Stimulated activated memory B cell treated with anti-CD40 and anti-IgM and Interleukin-4, amounts not matched to agents 10 μg/mL and 1 μg/mL and 100 μg/mL, for 72 hours (primary cell): ENCODE measurements around the gene CYP19A1.
"Not testable (repeated sequence)": the region's sequence is repeated elsewhere in the genome, so short reads cannot be mapped to it uniquely, and the experiment has no call there.

Source experiments
- ATAC-seq: fragments of 150-1000 bp; cut with Tn5 transposase; 2 replicates; pipeline ENCODE4 v1.10.0; 2021
- H3K27ac Mint-ChIP-seq: one replicate; pipeline ENCODE4 v1.8.0; 2022; ENCODE audit warnings: mild to moderate bottlenecking, mixed read lengths
- H3K27me3 Mint-ChIP-seq: one replicate; pipeline ENCODE4 v1.8.0; 2022; ENCODE audit warnings: mixed read lengths
- H3K36me3 Mint-ChIP-seq: one replicate; pipeline ENCODE4 v1.8.0; 2022; ENCODE audit warnings: mixed read lengths
- H3K4me1 Mint-ChIP-seq: one replicate; pipeline ENCODE4 v1.8.0; 2022; ENCODE audit warnings: mixed read lengths
- H3K4me3 Mint-ChIP-seq: one replicate; pipeline ENCODE4 v1.8.0; 2022; ENCODE audit warnings: mild to moderate bottlenecking, moderate library complexity, mixed read lengths
- H3K9me3 Mint-ChIP-seq: one replicate; pipeline ENCODE4 v1.8.0; 2022; ENCODE audit warnings: mixed read lengths

CYP19A1 gene

GRCh38 chr15:51191072-51191670 is 147.2 kb downstream of the CYP19A1 start:
- Mint-ChIP-seq H3K36me3 (no peaks in the 10 kb centered on the region), H3K27me3 (peaks cover 41% of the 10 kb centered on the region), H3K4me1 (peaks cover 16% of the 10 kb centered on the region), H3K27ac (no peak overlapping the region), H3K4me3 (no peak overlapping the region), H3K9me3 (no peaks in the 10 kb centered on the region)
- ATAC-seq = no peak

DNA sequence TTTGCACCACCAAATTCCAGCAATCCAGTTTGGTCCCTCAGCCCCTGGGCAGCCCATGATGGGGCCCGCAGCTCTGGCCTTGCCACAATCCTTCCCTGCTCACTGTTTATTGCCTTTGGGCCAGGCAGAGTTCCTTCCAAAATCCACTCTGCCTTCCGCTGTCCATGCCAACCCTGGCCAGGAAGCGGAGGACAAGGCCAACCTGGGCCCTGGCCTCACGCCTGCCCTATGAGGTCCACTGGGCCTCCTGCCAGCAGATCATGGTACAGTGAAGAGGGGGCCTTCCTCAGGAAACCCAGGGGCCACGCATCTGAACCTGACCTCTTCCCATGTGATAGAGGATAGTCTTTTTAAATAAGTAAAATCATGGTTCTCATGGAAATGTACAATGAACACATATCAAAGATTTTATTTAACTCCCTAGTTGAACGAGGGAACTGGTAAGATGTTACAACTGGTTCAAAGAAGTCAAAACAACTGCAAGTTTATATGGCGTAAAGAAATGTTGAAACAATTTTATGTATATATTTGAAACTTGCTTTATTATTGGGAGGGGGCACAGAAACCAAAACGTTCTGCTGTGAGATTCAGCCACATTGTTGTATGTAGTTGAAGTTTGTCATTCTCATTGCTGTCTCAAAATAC is 147.8 kb downstream of the CYP19A1 start:
- Mint-ChIP-seq H3K27me3 (peaks cover 41% of the 10 kb centered on the region), H3K4me3 (no peak overlapping the region), H3K27ac (no peak overlapping the region), H3K4me1 (peaks cover 16% of the 10 kb centered on the region), H3K36me3 (no peaks in the 10 kb centered on the region), H3K9me3 (no peaks in the 10 kb centered on the region)
- no peak for ATAC-seq

DNA sequence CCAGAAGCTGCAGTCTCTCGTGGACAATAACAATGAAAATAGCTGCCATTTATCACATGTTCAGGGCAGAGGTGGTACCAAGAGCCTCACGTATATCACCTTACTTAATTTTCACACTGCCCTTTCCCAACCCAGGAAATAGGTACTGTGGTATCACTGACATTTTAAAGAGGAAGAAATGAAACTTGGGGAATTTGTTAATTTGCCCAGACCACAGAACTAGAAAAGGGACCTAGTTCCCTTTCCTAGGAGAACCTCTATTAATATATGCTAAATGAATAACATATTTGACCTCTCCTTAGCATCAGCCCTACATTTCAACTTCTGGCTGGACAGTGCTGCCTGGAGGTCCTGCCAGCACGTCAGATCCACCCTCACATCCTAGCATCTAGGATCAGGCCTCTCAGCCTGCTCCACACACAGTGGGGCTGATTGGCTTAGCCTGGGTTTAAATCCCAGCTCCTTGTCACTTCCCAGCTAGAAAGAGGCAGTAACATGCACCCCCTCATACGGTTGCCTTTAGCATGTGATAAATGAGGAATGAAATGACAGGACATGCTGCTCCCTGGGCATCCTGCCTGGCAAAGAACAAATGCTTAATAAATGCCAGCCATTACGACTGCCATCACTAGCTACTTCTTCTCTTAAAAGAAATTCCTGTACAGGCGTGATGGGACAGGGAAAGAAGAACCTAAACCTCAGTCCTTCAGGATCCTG is 148.6 kb downstream of the CYP19A1 start:
- Mint-ChIP-seq H3K9me3 (no peaks in the 10 kb centered on the region), H3K4me1 (peaks cover 16% of the 10 kb centered on the region), H3K27me3 (peaks cover 45% of the 10 kb centered on the region), H3K4me3 (no peak overlapping the region), H3K27ac (no peak overlapping the region), H3K36me3 (no peaks in the 10 kb centered on the region)
- ATAC-seq = peak; percentile 48

DNA sequence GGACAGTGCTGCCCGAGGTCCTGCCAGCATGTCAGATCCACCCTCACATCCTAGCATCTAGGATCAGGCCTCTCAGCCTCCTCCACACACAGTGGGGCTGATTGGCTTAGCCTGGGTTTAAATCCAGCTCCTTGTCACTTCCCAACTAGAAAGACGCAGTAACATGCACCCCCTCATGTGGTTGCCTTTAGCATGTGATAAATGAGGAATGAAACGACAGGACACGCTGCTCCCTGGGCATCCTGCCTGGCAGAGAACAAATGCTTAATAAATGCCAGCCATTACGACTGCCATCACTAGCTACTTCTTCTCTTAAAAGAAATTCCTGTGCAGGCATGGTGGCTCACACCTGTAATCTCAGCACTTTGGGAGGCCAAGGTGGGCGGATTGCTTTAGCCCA is 149.6 kb downstream of the CYP19A1 start:
- Mint-ChIP-seq H3K27ac (peak overlapping the region; percentile 24), H3K4me1 (peaks cover 16% of the 10 kb centered on the region), H3K27me3 (peaks cover 47% of the 10 kb centered on the region)
- ATAC-seq, H3K4me3 Mint-ChIP-seq, H3K9me3 Mint-ChIP-seq, H3K36me3 Mint-ChIP-seq: not testable (repeated sequence)

DNA sequence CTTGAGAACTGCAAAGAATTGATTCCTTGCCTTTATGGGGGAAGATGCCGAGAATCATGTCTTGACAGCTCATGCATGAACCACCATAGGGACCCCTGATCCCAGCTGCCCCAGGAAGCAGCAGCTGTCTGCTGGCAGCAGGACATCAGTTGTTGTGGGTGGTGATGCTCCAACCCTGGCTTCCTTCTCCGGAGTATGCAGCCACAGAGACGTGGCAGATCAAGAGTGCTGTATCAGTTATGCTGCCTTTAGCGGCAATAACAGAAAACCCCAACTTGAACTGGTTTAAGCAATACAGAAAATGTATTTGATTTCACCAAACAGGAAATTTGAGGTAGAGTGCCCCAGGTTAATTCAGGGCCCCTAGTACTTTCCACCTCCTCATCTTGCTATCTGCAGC is 151.5 kb downstream of the CYP19A1 start:
- Mint-ChIP-seq H3K27me3 (peaks cover 40% of the 10 kb centered on the region), H3K27ac (no peak overlapping the region), H3K9me3 (no peaks in the 10 kb centered on the region), H3K4me3 (no peak overlapping the region), H3K36me3 (no peaks in the 10 kb centered on the region), H3K4me1 (peaks cover 10% of the 10 kb centered on the region)
- ATAC-seq = no peak

DNA sequence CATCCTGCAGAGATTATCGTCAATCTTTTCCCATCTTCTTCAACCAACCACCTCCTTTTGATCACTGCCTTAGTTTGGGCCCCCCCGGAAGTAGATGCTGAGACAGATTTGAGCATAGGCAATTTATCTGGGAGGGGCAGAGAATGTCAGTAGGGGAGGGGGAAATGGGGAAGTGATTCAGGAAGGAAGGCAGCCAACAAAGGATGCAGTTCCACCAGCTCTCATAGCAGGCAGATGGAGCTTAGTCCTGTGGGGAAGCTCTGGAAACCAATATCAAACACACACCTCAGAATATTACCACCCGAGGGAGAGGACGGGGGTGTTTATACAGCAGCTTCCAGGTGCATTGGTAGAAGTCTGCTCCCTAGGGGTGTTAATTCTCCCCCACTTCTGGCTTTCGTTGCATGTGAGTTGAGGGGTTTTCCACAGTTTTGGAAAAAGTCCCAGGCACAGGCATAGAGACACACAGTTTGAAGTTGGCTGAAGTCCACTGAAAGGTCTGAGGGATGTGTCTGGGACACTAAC is 152.2 kb downstream of the CYP19A1 start:
- no peak overlapping the region for H3K4me3 Mint-ChIP-seq

DNA sequence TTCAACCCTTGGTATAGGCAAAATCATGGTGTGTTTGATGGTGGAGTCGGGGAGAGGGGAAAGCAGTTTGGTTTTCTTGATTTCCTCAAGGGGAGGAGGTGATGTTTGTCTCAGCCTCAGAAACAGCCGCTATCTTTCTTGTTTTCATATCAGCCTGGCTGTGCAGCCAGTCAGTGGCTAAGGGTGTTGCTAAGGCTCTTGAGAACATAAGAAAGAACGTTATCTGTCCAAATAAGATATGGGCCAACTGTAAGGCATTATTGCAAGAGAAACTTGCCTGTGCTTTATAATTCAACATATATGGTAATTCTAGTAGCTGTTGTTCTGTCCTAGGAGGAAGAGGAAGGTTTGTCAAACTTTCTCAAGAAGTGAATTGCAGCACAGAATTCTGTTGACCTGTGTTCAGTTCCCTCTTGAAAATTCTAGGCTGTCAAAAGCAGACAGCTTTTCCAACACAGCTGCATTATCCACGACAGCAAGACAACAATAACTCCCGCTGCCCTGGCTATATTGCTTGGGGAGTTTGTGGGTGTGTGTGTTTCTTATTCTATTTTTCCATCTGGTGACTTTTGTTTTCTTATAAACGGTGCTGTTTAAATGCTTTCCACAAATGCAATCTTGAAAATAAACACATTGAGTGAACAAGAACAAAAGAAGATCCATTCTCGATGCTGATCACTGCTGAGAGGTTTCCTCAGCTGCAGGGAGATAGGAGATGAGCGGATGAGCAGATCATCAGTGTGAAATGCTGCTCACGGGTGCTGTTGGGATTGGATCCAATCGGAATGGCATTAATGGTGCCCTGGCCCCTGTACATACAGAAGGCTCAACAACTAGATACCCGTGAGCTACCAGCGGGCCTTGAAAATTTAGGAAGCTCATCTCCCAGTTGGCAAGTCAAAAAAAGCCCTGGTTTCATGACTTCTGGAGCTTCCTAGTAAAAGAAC is 152.9 kb downstream of the CYP19A1 start:
- no peaks in the 10 kb centered on the region for H3K9me3 Mint-ChIP-seq
- no peak for ATAC-seq
- peaks cover 40% of the 10 kb centered on the region for H3K27me3 Mint-ChIP-seq
- H3K4me1 Mint-ChIP-seq = peaks cover 10% of the 10 kb centered on the region
- H3K27ac Mint-ChIP-seq = no peak overlapping the region
- H3K4me3 Mint-ChIP-seq = no peak overlapping the region
- H3K36me3 Mint-ChIP-seq = no peaks in the 10 kb centered on the region

More for the DNA sequence above, 152.2 kb downstream of the CYP19A1 start:
- Mint-ChIP-seq H3K27ac (no peak overlapping the region), H3K9me3 (no peaks in the 10 kb centered on the region), H3K36me3 (no peaks in the 10 kb centered on the region), H3K4me1 (peaks cover 10% of the 10 kb centered on the region), H3K27me3 (peaks cover 40% of the 10 kb centered on the region)
- no peak for ATAC-seq

GRCh38 chr15:51184627-51185026 is 153.8 kb downstream of the CYP19A1 start:
- Mint-ChIP-seq H3K36me3 (no peaks in the 10 kb centered on the region), H3K9me3 (peaks cover 3% of the 10 kb centered on the region), H3K4me3 (no peak overlapping the region), H3K4me1 (peaks cover 5% of the 10 kb centered on the region), H3K27ac (no peak overlapping the region), H3K27me3 (peaks cover 40% of the 10 kb centered on the region)
- no peak for ATAC-seq

GRCh38 chr15:51183076-51183475 is 155.3 kb downstream of the CYP19A1 start:
- Mint-ChIP-seq H3K27ac (no peak overlapping the region), H3K4me3 (no peak overlapping the region), H3K36me3 (no peaks in the 10 kb centered on the region), H3K9me3 (peaks cover 3% of the 10 kb centered on the region), H3K4me1 (peaks cover 5% of the 10 kb centered on the region), H3K27me3 (peaks cover 31% of the 10 kb centered on the region)
- ATAC-seq = no peak

DNA sequence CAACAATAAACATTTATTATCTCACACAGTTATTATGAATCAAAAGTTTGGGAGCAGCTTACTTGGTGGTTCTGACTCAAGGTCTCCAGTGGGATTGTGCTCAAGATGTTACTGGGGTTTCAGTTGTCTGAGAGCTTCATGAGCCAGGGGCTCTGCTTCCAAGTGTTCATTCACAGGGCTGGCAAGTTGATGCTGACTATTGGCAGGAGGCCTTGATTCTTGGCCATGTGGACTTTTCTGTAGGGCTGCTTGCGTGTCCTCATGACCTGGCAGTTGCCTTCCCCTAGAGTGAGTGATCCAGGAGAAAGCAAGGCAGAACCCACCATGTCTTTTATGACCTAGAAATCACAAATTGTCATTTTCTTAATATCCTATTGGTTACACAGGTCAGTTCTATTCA is 156.5 kb downstream of the CYP19A1 start:
- H3K36me3 Mint-ChIP-seq = no peaks in the 10 kb centered on the region
- no peak overlapping the region for H3K27ac Mint-ChIP-seq
- H3K4me1 Mint-ChIP-seq = peaks cover 4% of the 10 kb centered on the region
- no peak overlapping the region for H3K4me3 Mint-ChIP-seq
- peaks cover 25% of the 10 kb centered on the region for H3K27me3 Mint-ChIP-seq
- ATAC-seq = no peak
- peaks cover 3% of the 10 kb centered on the region for H3K9me3 Mint-ChIP-seq

DNA sequence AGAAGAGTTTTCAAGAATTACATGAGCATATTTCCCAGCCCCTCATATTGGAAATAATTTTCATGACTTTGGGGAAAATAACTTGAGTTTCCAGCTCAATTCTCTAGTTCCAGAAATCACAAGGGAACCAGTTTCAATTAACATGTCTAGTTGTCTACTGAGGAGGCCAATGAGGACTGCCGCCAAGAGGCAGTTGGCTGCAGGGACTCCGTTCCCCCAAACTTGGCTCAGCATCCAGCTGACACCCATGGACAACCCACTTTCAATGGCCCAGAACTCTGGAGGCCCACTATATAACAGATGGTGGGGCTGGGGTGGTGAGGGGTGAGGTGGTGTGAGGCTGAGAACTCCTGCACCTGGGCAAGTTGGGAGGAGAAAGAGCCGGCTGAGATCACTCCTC is 157.2 kb downstream of the CYP19A1 start:
- H3K4me3 Mint-ChIP-seq = no peak overlapping the region
- H3K27ac Mint-ChIP-seq = no peak overlapping the region
- H3K36me3 Mint-ChIP-seq = no peaks in the 10 kb centered on the region

DNA sequence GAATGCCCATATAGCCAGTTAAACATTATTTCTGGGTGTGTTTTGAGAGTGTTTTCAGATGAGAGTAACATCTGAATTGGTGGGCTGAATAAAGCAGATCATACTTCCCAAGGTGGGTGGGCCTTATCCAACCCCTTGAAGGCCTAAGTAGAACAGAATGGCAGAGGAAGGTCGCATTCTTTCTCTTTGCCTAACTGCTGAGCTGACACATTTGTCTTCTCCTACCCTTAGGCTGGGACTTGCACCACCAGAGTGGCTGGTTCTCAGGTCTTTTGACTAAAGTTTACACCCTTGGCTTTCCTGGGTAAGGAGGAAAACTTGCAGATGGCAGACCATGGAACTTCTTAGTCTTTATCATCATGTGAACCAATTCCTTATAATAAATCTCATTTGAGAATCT is 157.9 kb downstream of the CYP19A1 start:
- Mint-ChIP-seq H3K4me3 (no peak overlapping the region), H3K9me3 (peaks cover 3% of the 10 kb centered on the region), H3K27me3 (peaks cover 19% of the 10 kb centered on the region), H3K4me1 (no peaks in the 10 kb centered on the region), H3K36me3 (no peaks in the 10 kb centered on the region), H3K27ac (no peak overlapping the region)
- ATAC-seq = no peak

More for the DNA sequence above, 157.2 kb downstream of the CYP19A1 start:
- Mint-ChIP-seq H3K27me3 (peaks cover 19% of the 10 kb centered on the region), H3K9me3 (peaks cover 3% of the 10 kb centered on the region), H3K4me1 (no peaks in the 10 kb centered on the region)
- ATAC-seq = no peak

GRCh38 chr15:51180011-51180410 is 158.4 kb downstream of the CYP19A1 start:
- peak; percentile 71 for ATAC-seq
- no peak overlapping the region for H3K27ac Mint-ChIP-seq
- no peaks in the 10 kb centered on the region for H3K4me1 Mint-ChIP-seq
- H3K9me3 Mint-ChIP-seq = peaks cover 3% of the 10 kb centered on the region
- H3K36me3 Mint-ChIP-seq = no peaks in the 10 kb centered on the region
- no peak overlapping the region for H3K4me3 Mint-ChIP-seq
- H3K27me3 Mint-ChIP-seq = peaks cover 17% of the 10 kb centered on the region

DNA sequence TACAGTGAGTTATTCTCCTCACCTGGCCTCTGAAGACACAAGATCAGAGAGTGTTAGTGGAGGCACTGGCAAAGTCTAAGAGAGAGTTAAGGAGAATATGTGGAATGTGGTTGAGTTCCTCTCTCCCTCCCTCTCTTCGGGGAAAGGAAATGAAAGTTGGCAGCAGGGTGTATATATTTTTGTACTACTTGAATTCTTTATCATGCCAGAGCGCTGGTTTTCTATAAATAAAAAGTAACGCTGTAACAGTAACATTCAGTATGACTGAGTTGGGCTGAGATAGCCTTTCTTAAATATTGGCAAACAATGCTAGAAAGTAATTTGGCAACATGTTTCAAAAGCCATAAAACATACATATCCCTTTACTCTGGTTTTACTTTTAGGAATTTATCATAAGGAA is 166.2 kb downstream of the CYP19A1 start:
- H3K27me3 Mint-ChIP-seq = peaks cover 31% of the 10 kb centered on the region
- no peaks in the 10 kb centered on the region for H3K9me3 Mint-ChIP-seq
- no peak overlapping the region for H3K4me3 Mint-ChIP-seq
- H3K36me3 Mint-ChIP-seq = no peaks in the 10 kb centered on the region
- no peaks in the 10 kb centered on the region for H3K4me1 Mint-ChIP-seq
- no peak for ATAC-seq
- no peak overlapping the region for H3K27ac Mint-ChIP-seq

GRCh38 chr15:51171634-51171932 is 166.8 kb downstream of the CYP19A1 start:
- H3K36me3 Mint-ChIP-seq = no peaks in the 10 kb centered on the region
- ATAC-seq = no peak

More at GRCh38 chr15:51171634-51171932, 166.8 kb downstream of the CYP19A1 start:
- Mint-ChIP-seq H3K9me3 (no peaks in the 10 kb centered on the region), H3K27me3 (peaks cover 31% of the 10 kb centered on the region), H3K4me1 (no peaks in the 10 kb centered on the region), H3K27ac (no peak overlapping the region), H3K4me3 (no peak overlapping the region)
